ENCODE measurements around the gene TMEM200C.

TMEM200C gene

GRCh38 chr18:5937795-5938194 lies 42.5 kb upstream of the TMEM200C start:
- no peak for TF ChIP-seq CTCF (conservative IDR thresholded peaks at IDR 0.05; ENCODE audit: control insufficient read depth, insufficient read depth, low read depth, low read length)
- DNase-seq (ENCODE audit: low read depth) = no peak

GRCh38 chr18:5937121-5937520 lies 41.8 kb upstream of the TMEM200C start:
- no peak for DNase-seq (ENCODE audit: low read depth)
- no peak for TF ChIP-seq CTCF (conservative IDR thresholded peaks at IDR 0.05; ENCODE audit: control insufficient read depth, insufficient read depth, low read depth, low read length)
- H3K4me3 ChIP-seq (ENCODE audit: control insufficient read depth, low read depth, low read length) = no peak overlapping the region

More at GRCh38 chr18:5937795-5938194, 42.5 kb upstream of the TMEM200C start:
- no peak overlapping the region for H3K4me3 ChIP-seq (ENCODE audit: control insufficient read depth, low read depth, low read length)

GRCh38 chr18:5930789-5931188 lies 35.5 kb upstream of the TMEM200C start:
- TF ChIP-seq CTCF (conservative IDR thresholded peaks at IDR 0.05; ENCODE audit: control insufficient read depth, insufficient read depth, low read depth, low read length) = no peak
- no peak overlapping the region for H3K4me3 ChIP-seq (ENCODE audit: control insufficient read depth, low read depth, low read length)
- no peak for DNase-seq (ENCODE audit: low read depth)

- no peak for DNase-seq (ENCODE audit: low read depth)
- TF ChIP-seq CTCF (conservative IDR thresholded peaks at IDR 0.05; ENCODE audit: control insufficient read depth, insufficient read depth, low read depth, low read length) = no peak
These were observed 23.0 kb upstream of the TMEM200C start for GRCh38 chr18:5918205-5918858.

GRCh38 chr18:5914951-5915350 lies 19.6 kb upstream of the TMEM200C start:
- DNase-seq (ENCODE audit: low read depth) = no peak
- TF ChIP-seq CTCF (conservative IDR thresholded peaks at IDR 0.05; ENCODE audit: control insufficient read depth, insufficient read depth, low read depth, low read length) = no peak
- H3K4me3 ChIP-seq (ENCODE audit: control insufficient read depth, low read depth, low read length) = no peak overlapping the region

More at GRCh38 chr18:5918205-5918858, 23.0 kb upstream of the TMEM200C start:
- H3K4me3 ChIP-seq (ENCODE audit: control insufficient read depth, low read depth, low read length) = no peak overlapping the region

GRCh38 chr18:5914016-5914415 lies 18.7 kb upstream of the TMEM200C start:
- DNase-seq (ENCODE audit: low read depth) = no peak
- H3K4me3 ChIP-seq (ENCODE audit: control insufficient read depth, low read depth, low read length) = no peak overlapping the region
- no peak for TF ChIP-seq CTCF (conservative IDR thresholded peaks at IDR 0.05; ENCODE audit: control insufficient read depth, insufficient read depth, low read depth, low read length)

- no peak for DNase-seq (ENCODE audit: low read depth)
- no peak for TF ChIP-seq CTCF (conservative IDR thresholded peaks at IDR 0.05; ENCODE audit: control insufficient read depth, insufficient read depth, low read depth, low read length)
- no peak overlapping the region for H3K4me3 ChIP-seq (ENCODE audit: control insufficient read depth, low read depth, low read length)
These were observed 17.2 kb upstream of the TMEM200C start for GRCh38 chr18:5912566-5912965.
